C4-2B (cell line): ENCODE data around the gene LGR4.

Experiments used
- ZFX ChIP-seq: fragments of 450-650 bp; IDR thresholded peaks from 2 replicates; pipeline ENCODE4 v1.6.1; 2017
- TF ChIP-seq, protein P1 (sequence below): fragments of 450-650 bp; conservative IDR thresholded peaks from 2 replicates; pipeline ENCODE4 v1.5.1; 2017; ENCODE audit warnings: mild to moderate bottlenecking

DNA sequence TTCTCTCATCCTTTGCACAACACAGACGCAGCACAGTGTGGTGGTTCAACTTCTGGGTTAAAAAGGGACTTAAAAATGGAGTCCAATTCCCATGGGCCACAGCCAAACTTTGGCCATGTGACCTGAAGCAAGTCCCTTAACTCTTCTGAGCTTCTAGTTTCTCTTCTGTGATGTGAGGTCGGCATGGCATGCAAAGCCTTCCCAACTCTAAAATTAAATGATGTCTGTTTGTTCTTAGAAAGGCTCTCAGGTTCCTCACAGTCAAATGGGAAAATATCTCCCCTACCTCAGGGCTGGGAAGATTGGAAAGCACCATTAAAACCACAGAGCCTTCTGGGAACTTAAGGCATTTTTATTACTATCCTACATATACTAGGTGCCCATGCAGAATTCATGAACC lies 38.8 kb downstream of the LGR4 start:
- TF ChIP-seq, protein P1, sequence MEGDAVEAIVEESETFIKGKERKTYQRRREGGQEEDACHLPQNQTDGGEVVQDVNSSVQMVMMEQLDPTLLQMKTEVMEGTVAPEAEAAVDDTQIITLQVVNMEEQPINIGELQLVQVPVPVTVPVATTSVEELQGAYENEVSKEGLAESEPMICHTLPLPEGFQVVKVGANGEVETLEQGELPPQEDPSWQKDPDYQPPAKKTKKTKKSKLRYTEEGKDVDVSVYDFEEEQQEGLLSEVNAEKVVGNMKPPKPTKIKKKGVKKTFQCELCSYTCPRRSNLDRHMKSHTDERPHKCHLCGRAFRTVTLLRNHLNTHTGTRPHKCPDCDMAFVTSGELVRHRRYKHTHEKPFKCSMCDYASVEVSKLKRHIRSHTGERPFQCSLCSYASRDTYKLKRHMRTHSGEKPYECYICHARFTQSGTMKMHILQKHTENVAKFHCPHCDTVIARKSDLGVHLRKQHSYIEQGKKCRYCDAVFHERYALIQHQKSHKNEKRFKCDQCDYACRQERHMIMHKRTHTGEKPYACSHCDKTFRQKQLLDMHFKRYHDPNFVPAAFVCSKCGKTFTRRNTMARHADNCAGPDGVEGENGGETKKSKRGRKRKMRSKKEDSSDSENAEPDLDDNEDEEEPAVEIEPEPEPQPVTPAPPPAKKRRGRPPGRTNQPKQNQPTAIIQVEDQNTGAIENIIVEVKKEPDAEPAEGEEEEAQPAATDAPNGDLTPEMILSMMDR, result no peak
- TF ChIP-seq ZFX, result no peak
